Esophagus muscularis mucosa (tissue), 3 donors: Measurements from ENCODE around the gene MTG2.

Source experiments
- POLR2A ChIP-seq: fragments of 450-650 bp; IDR thresholded peaks from one replicate; pipeline ENCODE4 v1.6.1; 2017; ENCODE audit warnings: antibody characterized with exemption, moderate library complexity, mild to moderate bottlenecking, low read depth
- TF ChIP-seq, protein P1 (sequence below), 3 experiments: fragments of 200-600 bp in 2 of 3; fragments of 450-650 bp in 1 of 3; sonication (generic) in 2 of 3; IDR thresholded peaks; one replicate each; pipeline ENCODE4 v1.5.1; 2017 to 2019; ENCODE audit warnings: antibody characterized with exemption in 3 of 3, mild to moderate bottlenecking in 2 of 3, moderate library complexity in 1 of 3

DNA sequence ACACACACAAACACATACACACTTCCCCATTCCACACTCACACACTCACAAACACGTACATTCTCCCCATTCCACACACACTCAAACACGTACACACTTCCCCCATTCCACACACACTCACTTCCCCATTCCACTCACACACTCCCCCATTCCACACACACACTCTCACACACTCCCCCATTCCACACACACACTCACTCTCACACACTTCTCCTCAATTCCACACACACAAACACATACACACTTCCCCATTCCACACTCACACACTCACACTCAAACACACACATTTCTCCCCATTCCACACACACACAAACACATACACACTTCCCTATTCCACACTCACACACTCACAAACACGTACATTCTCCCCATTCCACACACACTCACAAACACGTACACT is 46.8 kb downstream of the MTG2 start:
- TF ChIP-seq POLR2A, result no peak
- TF ChIP-seq, protein P1, sequence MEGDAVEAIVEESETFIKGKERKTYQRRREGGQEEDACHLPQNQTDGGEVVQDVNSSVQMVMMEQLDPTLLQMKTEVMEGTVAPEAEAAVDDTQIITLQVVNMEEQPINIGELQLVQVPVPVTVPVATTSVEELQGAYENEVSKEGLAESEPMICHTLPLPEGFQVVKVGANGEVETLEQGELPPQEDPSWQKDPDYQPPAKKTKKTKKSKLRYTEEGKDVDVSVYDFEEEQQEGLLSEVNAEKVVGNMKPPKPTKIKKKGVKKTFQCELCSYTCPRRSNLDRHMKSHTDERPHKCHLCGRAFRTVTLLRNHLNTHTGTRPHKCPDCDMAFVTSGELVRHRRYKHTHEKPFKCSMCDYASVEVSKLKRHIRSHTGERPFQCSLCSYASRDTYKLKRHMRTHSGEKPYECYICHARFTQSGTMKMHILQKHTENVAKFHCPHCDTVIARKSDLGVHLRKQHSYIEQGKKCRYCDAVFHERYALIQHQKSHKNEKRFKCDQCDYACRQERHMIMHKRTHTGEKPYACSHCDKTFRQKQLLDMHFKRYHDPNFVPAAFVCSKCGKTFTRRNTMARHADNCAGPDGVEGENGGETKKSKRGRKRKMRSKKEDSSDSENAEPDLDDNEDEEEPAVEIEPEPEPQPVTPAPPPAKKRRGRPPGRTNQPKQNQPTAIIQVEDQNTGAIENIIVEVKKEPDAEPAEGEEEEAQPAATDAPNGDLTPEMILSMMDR (IDR thresholded peaks at IDR 0.05), result no peak
